ENCODE data around the gene FBXL17. TPM values are rescaled to one million over a fixed set of nuclear protein-coding genes. Genes with fewer than 3 reads are reported as not detected.
A peak's percentile ranks its signal among the peaks of the same experiment; 100 is the strongest.

FBXL17 gene
- polyA plus RNA-seq, 2 of the 4 experiments (the other 2 are of a cell fraction): 8.7 to 9.1 TPM

DNA sequence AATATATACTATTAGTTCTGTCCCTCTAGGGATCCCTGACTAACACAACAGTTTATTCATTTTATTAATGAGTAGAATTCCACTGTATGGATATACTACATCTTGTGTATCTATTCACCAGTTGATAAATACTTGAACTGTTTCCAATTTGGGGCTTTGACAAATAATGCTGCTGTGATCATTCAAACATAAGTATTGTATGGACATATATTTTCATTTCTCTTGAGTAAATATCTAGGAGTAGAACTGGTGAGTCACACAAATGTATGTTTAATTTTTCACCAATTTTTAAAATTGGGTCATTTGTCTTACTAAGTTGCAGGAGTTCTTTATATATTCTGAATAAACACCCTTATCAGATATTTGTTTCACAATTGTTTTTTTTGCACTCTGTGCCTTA lies 149.1 kb downstream of the FBXL17 start:
- Histone ChIP-seq H3K4me1 (peaks cover 4% of the 10 kb centered on the region; the same call in 1 of the 3 replicates), H3K9me3 (no peaks in the 10 kb centered on the region), H3K4me3 (no peak overlapping the region), H3K27ac (no peak overlapping the region), H3K4me2 (no peak overlapping the region)
- ChIA-PET CTCF (no interaction called here), POLR2A (no interaction called here)
- no peak for ATAC-seq
- no peak for DNase-seq (ENCODE audit: low read depth in 1 of 2, low spot score in 1 of 2)
- no peak for FAIRE-seq
- TF ChIP-seq ZNF302 (CRISPR knock-in tag; IDR thresholded peaks at IDR 0.05) (no peak), ESRRA (IDR thresholded peaks at IDR 0.05; ENCODE audit: borderline replicate concordance, low read length) (no peak), RFX5 (IDR thresholded peaks at IDR 0.05) (no peak), CBX8 (IDR thresholded peaks at IDR 0.05) (no peak), JUN (IDR thresholded peaks at IDR 0.05) (no peak), HOXB5 (CRISPR knock-in tag; IDR thresholded peaks at IDR 0.05) (no peak)
- TF ChIP-seq, protein P1, sequence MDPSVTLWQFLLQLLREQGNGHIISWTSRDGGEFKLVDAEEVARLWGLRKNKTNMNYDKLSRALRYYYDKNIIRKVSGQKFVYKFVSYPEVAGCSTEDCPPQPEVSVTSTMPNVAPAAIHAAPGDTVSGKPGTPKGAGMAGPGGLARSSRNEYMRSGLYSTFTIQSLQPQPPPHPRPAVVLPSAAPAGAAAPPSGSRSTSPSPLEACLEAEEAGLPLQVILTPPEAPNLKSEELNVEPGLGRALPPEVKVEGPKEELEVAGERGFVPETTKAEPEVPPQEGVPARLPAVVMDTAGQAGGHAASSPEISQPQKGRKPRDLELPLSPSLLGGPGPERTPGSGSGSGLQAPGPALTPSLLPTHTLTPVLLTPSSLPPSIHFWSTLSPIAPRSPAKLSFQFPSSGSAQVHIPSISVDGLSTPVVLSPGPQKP (IDR thresholded peaks at IDR 0.05; ENCODE audit: low read depth, low read length): no peak

- Histone ChIP-seq H3K4me1 (peaks cover 3% of the 10 kb centered on the region), H3K9me3 (no peaks in the 10 kb centered on the region), H3K27ac (no peak overlapping the region), H3K4me3 (no peak overlapping the region), H3K4me2 (no peak overlapping the region)
- TF ChIP-seq FOXS1 (CRISPR knock-in tag; IDR thresholded peaks at IDR 0.05) (no peak), MAFK (IDR thresholded peaks at IDR 0.05; ENCODE audit: partially characterized antibody) (peak; percentile 65), RFX5 (IDR thresholded peaks at IDR 0.05) (no peak), EP300 (IDR thresholded peaks at IDR 0.05) (no peak), HOXA7 (CRISPR knock-in tag; IDR thresholded peaks at IDR 0.05) (no peak), JUNB (IDR thresholded peaks at IDR 0.05) (no peak)
- POLR2A ChIA-PET: no interaction called here
- ATAC-seq (no peak), FAIRE-seq (no peak), DNase-seq (ENCODE audit: low read depth in 1 of 2, low spot score in 1 of 2) (no peak)
- CTCF ChIA-PET: interaction anchor here (1.1 kb wide), 1 partner anchor 38 kb away, joined by 5 read pairs; no protein-coding TSS in a partner anchor
Measured at GRCh38 chr5:108222011-108222410, 159.9 kb downstream of the FBXL17 start.

- ChIA-PET CTCF (no interaction called here), POLR2A (no interaction called here)
- Histone ChIP-seq H3K27ac (no peak overlapping the region), H3K4me1 (peaks cover 10% of the 10 kb centered on the region), H3K4me3 (no peak overlapping the region), H3K4me2 (no peak overlapping the region), H3K9me3 (0 out of 3 replicates have a peak, but pooled peaks cover 2% of the 10 kb centered on the region)
- WGBS (ENCODE audit: missing lambda C conversion rate): 76% methylated on average over 1 of the region's 1 CpG
- no peak for FAIRE-seq
- no peak for ATAC-seq
- DNase-seq (ENCODE audit: low read depth in 1 of 2, low spot score in 1 of 2): no peak
- TF ChIP-seq HOXA7 (CRISPR knock-in tag; IDR thresholded peaks at IDR 0.05): no peak
- no peak for TF ChIP-seq CHD2 (IDR thresholded peaks at IDR 0.05; ENCODE audit: low read length, partially characterized antibody)
- no peak for TF ChIP-seq HES2 (IDR thresholded peaks at IDR 0.05)
- TF ChIP-seq PHF8 (IDR thresholded peaks at IDR 0.05; ENCODE audit: borderline replicate concordance, low read depth): no peak
- TF ChIP-seq CBX8 (IDR thresholded peaks at IDR 0.05): no peak
- no peak for TF ChIP-seq NPAS2 (CRISPR knock-in tag; IDR thresholded peaks at IDR 0.05; ENCODE audit: borderline replicate concordance)
- no peak for TF ChIP-seq RNF2 (IDR thresholded peaks at IDR 0.05; ENCODE audit: borderline replicate concordance, low read depth)
- no peak for TF ChIP-seq NFE2L2 (conservative IDR thresholded peaks at IDR 0.05; ENCODE audit: low read length)
Measured at GRCh38 chr5:108220834-108221233, 161.1 kb downstream of the FBXL17 start.

DNA sequence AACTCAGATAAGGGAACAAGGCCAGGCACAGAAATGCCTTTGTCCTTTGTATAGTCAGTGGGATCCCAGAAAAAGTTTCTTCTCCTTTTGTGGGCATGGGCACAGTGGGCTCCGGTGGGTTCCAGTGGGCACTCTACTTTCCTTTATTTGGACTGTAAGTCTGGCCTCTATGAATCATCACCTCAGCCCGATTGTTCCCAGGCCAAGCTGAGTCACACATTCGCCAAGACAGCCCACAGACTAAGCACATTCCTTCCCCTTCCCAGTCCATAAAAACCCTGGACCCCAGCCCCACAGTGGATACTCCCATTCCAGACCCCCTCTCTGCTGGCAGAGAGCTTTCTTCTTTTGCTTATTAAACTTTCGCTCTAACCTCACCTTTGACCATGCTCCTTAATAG lies 165.0 kb downstream of the FBXL17 start:
- peak overlapping the region; percentile 19 to 65; a peak in 3 of 6 replicates for H3K27ac ChIP-seq
- ATAC-seq (peak; percentile 91 to 92), FAIRE-seq (no peak), DNase-seq (ENCODE audit: low read depth in 1 of 2, low spot score in 1 of 2) (peak in 1 of 2 experiments; percentile 37)
- H3K9me3 ChIP-seq: peaks cover 10% of the 10 kb centered on the region; the same call in 1 of the 3 replicates
- no peak overlapping the region for H3K4me3 ChIP-seq
- WGBS (ENCODE audit: missing lambda C conversion rate): 30% methylated on average over 4 of the region's 4 CpGs
- TF ChIP-seq FOSL2 (IDR thresholded peaks at IDR 0.05) (no peak), FOSL2 (CRISPR knock-in tag; IDR thresholded peaks at IDR 0.05) (peak; percentile 48; the same call in 1 of the 2 replicates), FOSB (CRISPR knock-in tag; IDR thresholded peaks at IDR 0.05) (no peak), CTCF (IDR thresholded peaks at IDR 0.05) (no peak), FOXS1 (CRISPR knock-in tag; IDR thresholded peaks at IDR 0.05) (no peak), KDM1A (IDR thresholded peaks at IDR 0.05; ENCODE audit: low read depth) (no peak), EHMT2 (IDR thresholded peaks at IDR 0.05; ENCODE audit: low read depth) (no peak)
- TF ChIP-seq, protein P2, sequence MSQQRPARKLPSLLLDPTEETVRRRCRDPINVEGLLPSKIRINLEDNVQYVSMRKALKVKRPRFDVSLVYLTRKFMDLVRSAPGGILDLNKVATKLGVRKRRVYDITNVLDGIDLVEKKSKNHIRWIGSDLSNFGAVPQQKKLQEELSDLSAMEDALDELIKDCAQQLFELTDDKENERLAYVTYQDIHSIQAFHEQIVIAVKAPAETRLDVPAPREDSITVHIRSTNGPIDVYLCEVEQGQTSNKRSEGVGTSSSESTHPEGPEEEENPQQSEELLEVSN (IDR thresholded peaks at IDR 0.05; ENCODE audit: borderline replicate concordance, low read depth): no peak
- TF ChIP-seq, protein P3, sequence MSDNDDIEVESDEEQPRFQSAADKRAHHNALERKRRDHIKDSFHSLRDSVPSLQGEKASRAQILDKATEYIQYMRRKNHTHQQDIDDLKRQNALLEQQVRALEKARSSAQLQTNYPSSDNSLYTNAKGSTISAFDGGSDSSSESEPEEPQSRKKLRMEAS (IDR thresholded peaks at IDR 0.05): no peak
- H3K4me1 ChIP-seq: peaks cover 16% of the 10 kb centered on the region
- H3K4me2 ChIP-seq: peak overlapping the region; percentile 31
- ChIA-PET CTCF (interaction anchor here (1.7 kb wide), 1 partner anchor 43 kb away, joined by 5 read pairs; no protein-coding TSS in a partner anchor), POLR2A (no interaction called here)

Data from A549 (cell line).